H9 (cell line): ENCODE measurements around the gene TCEA3. TPM values are rescaled to one million over a fixed set of nuclear protein-coding genes. Genes with fewer than 3 reads are reported as not detected.

Experiments
- DNase-seq: peaks from one replicate; pipeline ENCODE4 v3.0.0-alpha.2; 2017
- H2AFZ ChIP-seq: one replicate; pipeline ENCODE4 v1.6.1; 2013; ENCODE audit warnings: mild to moderate bottlenecking, low read length, control low read depth, moderate library complexity
- H2AK5ac ChIP-seq: 2 replicates; pipeline ENCODE4 v1.6.1; 2013; ENCODE audit warnings: low read length, control low read depth, mixed read lengths; ENCODE audit not compliant: insufficient read length
- H2BK120ac ChIP-seq: one replicate; pipeline ENCODE4 v1.6.1; 2013; ENCODE audit warnings: low read depth, mild to moderate bottlenecking, low read length, control low read depth, inconsistent platforms; ENCODE audit not compliant: poor library complexity, severe bottlenecking
- H2BK12ac ChIP-seq: 2 replicates; pipeline ENCODE4 v1.6.1; 2013; ENCODE audit warnings: low read length, control low read depth, mixed read lengths, low read depth; ENCODE audit not compliant: insufficient read length
- H2BK15ac ChIP-seq: 2 replicates; pipeline ENCODE4 v1.6.1; 2013; ENCODE audit warnings: low read depth, low read length, control low read depth
- H2BK20ac ChIP-seq: one replicate; pipeline ENCODE4 v1.6.1; 2013; ENCODE audit warnings: low read depth, mild to moderate bottlenecking, low read length, control low read depth, inconsistent platforms; ENCODE audit not compliant: poor library complexity, severe bottlenecking
- H2BK5ac ChIP-seq: 2 replicates; pipeline ENCODE4 v1.6.1; 2013; ENCODE audit warnings: low read length, control low read depth, mixed read lengths; ENCODE audit not compliant: insufficient read length
- H3K14ac ChIP-seq: 2 replicates; pipeline ENCODE4 v1.6.1; 2013; ENCODE audit warnings: low read length, control low read depth; ENCODE audit not compliant: insufficient read depth
- H3K18ac ChIP-seq: 2 replicates; pipeline ENCODE4 v1.6.1; 2013; ENCODE audit warnings: low read depth, mild to moderate bottlenecking, mixed read lengths, low read length, control low read depth; ENCODE audit not compliant: insufficient read length
- H3K23ac ChIP-seq: 2 replicates; pipeline ENCODE4 v1.6.1; 2013; ENCODE audit warnings: low read length, control low read depth, mixed read lengths, low read depth; ENCODE audit not compliant: insufficient read length
- H3K23me2 ChIP-seq: 2 replicates; pipeline ENCODE4 v1.6.1; 2013; ENCODE audit warnings: low read depth, mild to moderate bottlenecking, mixed read lengths, low read length, control low read depth; ENCODE audit not compliant: insufficient read length, poor library complexity, severe bottlenecking
- H3K27ac ChIP-seq: 2 replicates; pipeline ENCODE4 v1.5.1; 2013; ENCODE audit warnings: low read length, control low read depth, mixed read lengths, low read depth; ENCODE audit not compliant: insufficient read length
- H3K27me3 ChIP-seq: 2 replicates; pipeline ENCODE4 v1.6.1; 2013; ENCODE audit warnings: low read length, control low read depth, inconsistent platforms; ENCODE audit not compliant: insufficient read depth
- H3K4ac ChIP-seq: 2 replicates; pipeline ENCODE4 v1.6.1; 2013; ENCODE audit warnings: low read depth, mild to moderate bottlenecking, control low read depth, inconsistent platforms, low read length, moderate library complexity
- H3K4me1 ChIP-seq: 2 replicates; pipeline ENCODE4 v1.6.1; 2013; ENCODE audit warnings: low read length, control low read depth, inconsistent platforms; ENCODE audit not compliant: insufficient read depth
- H3K4me2 ChIP-seq: 2 replicates; pipeline ENCODE4 v1.6.1; 2013; ENCODE audit warnings: low read length, control low read depth, mixed read lengths; ENCODE audit not compliant: insufficient read length, insufficient read depth
- H3K56ac ChIP-seq: 2 replicates; pipeline ENCODE4 v1.6.1; 2013; ENCODE audit warnings: low read depth, mild to moderate bottlenecking, mixed read lengths, low read length, control low read depth; ENCODE audit not compliant: insufficient read length
- H3K79me1 ChIP-seq: 2 replicates; pipeline ENCODE4 v1.6.1; 2013; ENCODE audit warnings: low read depth, mild to moderate bottlenecking, moderate library complexity, low read length, control low read depth, inconsistent platforms; ENCODE audit not compliant: insufficient read depth, poor library complexity, severe bottlenecking
- H3K79me2 ChIP-seq: 2 replicates; pipeline ENCODE4 v1.6.1; 2013; ENCODE audit warnings: low read length, control low read depth, inconsistent platforms; ENCODE audit not compliant: insufficient read depth
- H3K9ac ChIP-seq: 2 replicates; pipeline ENCODE4 v1.6.1; 2013; ENCODE audit warnings: low read length, control low read depth, mixed read lengths; ENCODE audit not compliant: insufficient read length; ENCODE audit errors: extremely low read depth
- H3K9me3 ChIP-seq: one replicate; pipeline ENCODE4 v1.6.1; 2013; ENCODE audit warnings: low read depth, low read length, inconsistent platforms; ENCODE audit not compliant: control insufficient read depth
- H3T11ph ChIP-seq: one replicate; pipeline ENCODE4 v1.6.1; 2013; ENCODE audit warnings: mild to moderate bottlenecking, low read length, control low read depth, inconsistent platforms
- H4K20me1 ChIP-seq: one replicate; pipeline ENCODE4 v1.6.1; 2013; ENCODE audit not compliant: control insufficient read depth, insufficient read length, insufficient read depth
- H4K5ac ChIP-seq: 2 replicates; pipeline ENCODE4 v1.6.1; 2013; ENCODE audit warnings: low read depth, mild to moderate bottlenecking, mixed read lengths, low read length, control low read depth; ENCODE audit not compliant: insufficient read length
- H4K8ac ChIP-seq: replicated peaks from 2 replicates; pipeline ENCODE4 v1.6.1; 2013; ENCODE audit warnings: low read length, control low read depth, mixed read lengths, low read depth; ENCODE audit not compliant: insufficient read length
- H4K91ac ChIP-seq: 2 replicates; pipeline ENCODE4 v1.6.1; 2013; ENCODE audit warnings: low read depth, mild to moderate bottlenecking, moderate library complexity, mixed read lengths, low read length, control low read depth; ENCODE audit not compliant: insufficient read length
- H3K27ac Mint-ChIP-seq, 3 experiments: 2 replicates in 2 of 3; 3 replicates in 1 of 3; pipeline ENCODE4 v1.8.0; 2020 to 2021; ENCODE audit warnings: mixed read lengths in 3 of 3, mild to moderate bottlenecking in 1 of 3, moderate library complexity in 1 of 3
- H3K27me3 Mint-ChIP-seq: 2 replicates; pipeline ENCODE4 v1.8.0; 2021; ENCODE audit warnings: low read depth, mild to moderate bottlenecking, moderate library complexity, mixed read lengths
- H3K36me3 Mint-ChIP-seq, 3 experiments: 2 replicates in 2 of 3; 3 replicates in 1 of 3; pipeline ENCODE4 v1.8.0; 2020 to 2021; ENCODE audit warnings: low read depth in 3 of 3, mixed read lengths in 3 of 3; ENCODE audit not compliant: insufficient read depth in 1 of 3
- H3K4me1 Mint-ChIP-seq, 2 experiments: 2 replicates each; pipeline ENCODE4 v1.8.0; 2020; ENCODE audit warnings: mixed read lengths in 2 of 2
- H3K4me3 Mint-ChIP-seq, 2 experiments: 2 replicates in 1 of 2; 3 replicates in 1 of 2; pipeline ENCODE4 v1.8.0; 2020 to 2021; ENCODE audit warnings: mild to moderate bottlenecking in 2 of 2, mixed read lengths in 2 of 2, moderate library complexity in 1 of 2
- H3K9me3 Mint-ChIP-seq, 2 experiments: 2 replicates in 1 of 2; 3 replicates in 1 of 2; pipeline ENCODE4 v1.8.0; 2020; ENCODE audit warnings: mild to moderate bottlenecking in 2 of 2, mixed read lengths in 2 of 2, moderate library complexity in 1 of 2
- CTCF ChIP-seq: fragments of 200-600 bp; sonication (generic); conservative IDR thresholded peaks from 3 replicates; pipeline ENCODE4 v1.8.0; 2021; ENCODE audit warnings: antibody characterized with exemption, mild to moderate bottlenecking
- whole genome bisulfite sequencing: extraction: QIAGEN DNeasy Blood & Tissue Kit; methylation state at CpG from one replicate; pipeline ENCODE4 v1.1.7; 2013; ENCODE audit warnings: missing lambda C conversion rate, low lambda C conversion rate, mixed read lengths; ENCODE audit not compliant: insufficient read length; ENCODE audit errors: extremely low coverage; 5-methylcytosine and 5-hydroxymethylcytosine counted together
- total RNA-seq: library from RNA; stranded (reverse); gene quantifications from 2 replicates; pipeline ENCODE4 v1.2.1, GENCODE V29; 2021

The TCEA3 gene
- total RNA-seq, 1 experiment from 2014 or later = 0.37 TPM

GRCh38 chr1:23462766-23463165, 38.2 kb upstream of the TCEA3 start:
- Histone ChIP-seq H3K79me1 (no peaks in the 10 kb centered on the region), H3K23ac (no peak overlapping the region), H2AK5ac (no peak overlapping the region), H3K18ac (no peak overlapping the region), H3K27me3 (no peaks in the 10 kb centered on the region), H2BK20ac (no peak overlapping the region), H2AFZ (no peak overlapping the region), H4K91ac (no peak overlapping the region), H3K14ac (no peak overlapping the region), H3K27ac (no peak overlapping the region), H4K8ac (no peak overlapping the region), H3T11ph (no peak overlapping the region), H3K4ac (no peak overlapping the region), H3K4me2 (no peak overlapping the region), H2BK12ac (no peak overlapping the region), H2BK15ac (no peak overlapping the region), H4K20me1 (no peaks in the 10 kb centered on the region), H4K5ac (no peak overlapping the region), H3K9me3 (no peaks in the 10 kb centered on the region), H3K23me2 (no peaks in the 10 kb centered on the region), H2BK5ac (no peak overlapping the region), H3K9ac (no peak overlapping the region), H2BK120ac (no peak overlapping the region), H3K56ac (no peak overlapping the region), H3K4me1 (no peaks in the 10 kb centered on the region; the same call in 1 of the 2 replicates), H3K79me2 (no peaks in the 10 kb centered on the region; the same call in 1 of the 2 replicates)
- Mint-ChIP-seq H3K27me3 (no peaks in the 10 kb centered on the region), H3K36me3 (peaks cover 0 to 2% (median 0%) of the 10 kb centered on the region in 3 experiments; a peak in 1 of 7 replicates), H3K4me1 (peaks cover 6% of the 10 kb centered on the region in 2 experiments; a peak in 3 of 4 replicates), H3K27ac (no peak overlapping the region), H3K4me3 (no peak overlapping the region), H3K9me3 (no peaks in the 10 kb centered on the region)
- WGBS = no CpG with 5 or more reads among the region's 2 CpGs
- TF ChIP-seq CTCF = no peak
- DNase-seq = no peak
